Mesothelial cell of epicardium (in vitro differentiated cells): ENCODE results near the gene AOPEP. TPM values are rescaled to one million over a fixed set of nuclear protein-coding genes. Genes with fewer than 3 reads are reported as not detected.

ENCODE experiments used
- DNase-seq, 2 experiments: peaks; one replicate each; pipeline ENCODE4 v3.0.0; 2021; ENCODE audit warnings: low spot score in 2 of 2; ENCODE audit not compliant: unreplicated experiment in 2 of 2
- H3K27ac Mint-ChIP-seq: 2 replicates; pipeline ENCODE4 v1.8.0; 2021; ENCODE audit warnings: mixed read lengths
- H3K27me3 Mint-ChIP-seq: 2 replicates; pipeline ENCODE4 v1.8.0; 2021; ENCODE audit warnings: low read depth, mixed read lengths
- H3K36me3 Mint-ChIP-seq: 2 replicates; pipeline ENCODE4 v1.8.0; 2021; ENCODE audit warnings: mixed read lengths
- H3K4me1 Mint-ChIP-seq: 2 replicates; pipeline ENCODE4 v1.8.0; 2021; ENCODE audit warnings: mixed read lengths
- H3K4me3 Mint-ChIP-seq: 2 replicates; pipeline ENCODE4 v1.8.0; 2021; ENCODE audit warnings: mild to moderate bottlenecking, moderate library complexity, mixed read lengths
- H3K9me3 Mint-ChIP-seq: 2 replicates; pipeline ENCODE4 v1.8.0; 2021; ENCODE audit warnings: mixed read lengths
- CTCF ChIP-seq: fragments of 200-600 bp; sonication (generic); IDR thresholded peaks from one replicate; pipeline ENCODE4 v1.5.0; 2021; ENCODE audit warnings: antibody characterized with exemption; ENCODE audit not compliant: unreplicated experiment
- total RNA-seq: library from RNA; stranded (reverse); gene quantifications from 3 replicates; pipeline ENCODE4 v1.2.1, GENCODE V29; 2021

Gene AOPEP
- total RNA-seq, 1 donor from 2014 or later = 63.0 TPM

DNA sequence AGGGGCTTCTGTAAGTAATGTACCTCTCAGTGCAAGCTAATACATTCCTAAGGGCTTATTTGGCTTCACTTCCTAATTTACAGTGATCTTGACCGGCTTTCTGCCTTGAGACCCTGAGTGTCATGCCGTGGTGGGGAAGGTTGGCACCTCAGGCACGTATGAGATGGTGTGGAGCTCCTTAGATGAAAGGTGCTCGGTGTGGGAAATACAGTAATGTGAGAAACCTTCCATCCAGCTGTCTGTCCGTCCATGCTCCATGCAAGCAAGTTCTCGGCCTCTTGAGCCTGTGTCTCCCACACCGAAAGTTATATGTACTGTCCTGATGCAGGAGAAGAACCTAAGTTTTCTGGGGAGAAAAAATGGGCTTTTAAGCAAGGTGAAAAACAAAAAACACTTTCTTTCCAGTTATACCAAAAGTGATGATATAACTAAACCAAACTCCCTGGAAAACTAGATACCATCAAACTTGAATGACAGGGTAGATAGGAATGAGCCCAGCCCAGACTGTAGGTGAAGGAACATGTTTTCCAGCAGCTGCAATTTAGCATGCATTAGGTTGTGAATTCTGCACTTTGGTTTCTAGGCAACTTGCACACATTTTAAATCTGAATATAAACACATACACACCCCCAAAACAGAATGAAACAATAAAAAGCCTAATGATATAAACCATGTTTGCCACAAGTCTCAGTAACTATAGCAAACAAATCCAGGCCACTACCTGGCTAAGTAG, 311.5 kb downstream of the AOPEP start:
- H3K27ac Mint-ChIP-seq = peak overlapping the region; percentile 72
- no peak for DNase-seq
- TF ChIP-seq CTCF = no peak
- no peaks in the 10 kb centered on the region for H3K9me3 Mint-ChIP-seq
- H3K27me3 Mint-ChIP-seq = no peaks in the 10 kb centered on the region
- H3K4me1 Mint-ChIP-seq = peaks cover 39% of the 10 kb centered on the region
- peaks cover 3% of the 10 kb centered on the region for H3K36me3 Mint-ChIP-seq
- no peak overlapping the region for H3K4me3 Mint-ChIP-seq

DNA sequence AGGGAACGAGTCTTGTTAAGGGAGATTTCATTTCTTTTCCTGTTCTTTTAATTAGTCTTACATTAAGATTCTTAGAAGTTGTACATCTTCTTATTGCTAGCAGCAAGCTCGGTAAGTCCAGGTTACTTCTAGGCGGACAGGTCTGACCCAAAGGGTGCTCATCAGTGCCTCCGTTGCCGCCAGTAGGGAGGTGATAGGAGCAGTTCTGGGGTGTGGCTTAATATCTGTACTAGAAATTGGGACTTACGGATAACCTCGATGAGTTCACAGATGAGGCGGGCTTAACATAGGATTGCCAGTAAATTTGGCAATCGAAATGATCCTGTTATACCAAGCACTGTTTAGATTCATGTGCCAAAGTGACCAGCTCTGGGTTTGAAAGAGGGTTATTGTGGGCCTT, 312.2 kb downstream of the AOPEP start:
- peaks cover 3% of the 10 kb centered on the region for H3K36me3 Mint-ChIP-seq
- H3K4me1 Mint-ChIP-seq = peaks cover 36% of the 10 kb centered on the region
- no peaks in the 10 kb centered on the region for H3K27me3 Mint-ChIP-seq
- no peak for DNase-seq
- no peak for TF ChIP-seq CTCF
- no peak overlapping the region for H3K4me3 Mint-ChIP-seq
- H3K27ac Mint-ChIP-seq = peak overlapping the region; percentile 48
- H3K9me3 Mint-ChIP-seq = no peaks in the 10 kb centered on the region

DNA sequence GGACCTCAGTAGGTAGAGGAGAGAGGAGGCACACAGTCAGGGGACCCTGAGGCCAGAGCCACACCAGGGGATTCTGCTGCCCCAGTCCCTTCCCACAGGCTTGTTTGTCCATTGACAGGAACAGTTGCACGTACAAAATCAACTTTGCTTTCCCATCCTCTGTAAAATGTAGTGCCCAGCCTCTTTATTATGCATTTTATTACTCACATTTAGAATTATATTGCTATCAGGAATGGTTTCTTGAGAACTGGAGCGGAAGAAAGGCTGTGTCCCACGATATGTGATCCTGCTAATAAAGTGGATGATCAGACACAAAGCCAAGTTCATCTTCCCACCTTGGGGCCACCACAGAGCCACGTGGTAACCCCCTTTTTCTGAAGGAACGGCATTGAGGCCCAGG, 313.6 kb downstream of the AOPEP start:
- Mint-ChIP-seq H3K4me3 (no peak overlapping the region), H3K4me1 (peaks cover 38% of the 10 kb centered on the region), H3K27ac (no peak overlapping the region), H3K27me3 (no peaks in the 10 kb centered on the region), H3K9me3 (no peaks in the 10 kb centered on the region), H3K36me3 (no peaks in the 10 kb centered on the region)
- no peak for TF ChIP-seq CTCF
- DNase-seq = no peak

DNA sequence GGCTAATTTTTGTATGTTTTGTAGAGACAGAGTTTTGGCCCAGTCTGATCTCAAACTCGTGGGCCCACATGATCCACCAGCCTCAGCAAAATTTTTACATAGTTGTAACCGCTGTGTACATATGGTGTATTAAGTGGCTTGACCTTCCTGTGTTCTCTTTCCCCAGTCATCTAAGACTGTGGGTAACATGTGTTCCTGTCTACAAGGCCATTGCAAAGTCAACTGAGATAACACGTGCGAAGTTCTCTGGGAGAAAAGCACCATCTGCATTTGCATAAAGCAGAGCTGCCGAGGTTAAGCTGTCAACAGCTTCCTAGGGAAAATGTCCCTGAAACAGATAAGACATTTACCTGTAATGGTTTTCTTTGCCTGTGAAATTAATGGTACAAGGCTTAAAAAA, 317.3 kb downstream of the AOPEP start:
- no peak for TF ChIP-seq CTCF
- Mint-ChIP-seq H3K27ac (no peak overlapping the region), H3K9me3 (no peaks in the 10 kb centered on the region), H3K4me3 (no peak overlapping the region), H3K4me1 (peaks cover 39% of the 10 kb centered on the region), H3K36me3 (no peaks in the 10 kb centered on the region), H3K27me3 (no peaks in the 10 kb centered on the region)
- no peak for DNase-seq

GRCh38 chr9:95044731-95045508, 318.4 kb downstream of the AOPEP start:
- Mint-ChIP-seq H3K27me3 (no peaks in the 10 kb centered on the region), H3K36me3 (no peaks in the 10 kb centered on the region), H3K9me3 (no peaks in the 10 kb centered on the region), H3K4me3 (peak overlapping the region; percentile 20), H3K27ac (peak overlapping the region; percentile 54), H3K4me1 (peaks cover 49% of the 10 kb centered on the region)
- peak; percentile 60 for TF ChIP-seq CTCF
- peak in 1 of 2 experiments; percentile 70 for DNase-seq
